Measurements from ENCODE around the gene TPGS2.
"Not testable (repeated sequence)": the region's sequence is repeated elsewhere in the genome, so short reads cannot be mapped to it uniquely, and the experiment has no call there.

DNA sequence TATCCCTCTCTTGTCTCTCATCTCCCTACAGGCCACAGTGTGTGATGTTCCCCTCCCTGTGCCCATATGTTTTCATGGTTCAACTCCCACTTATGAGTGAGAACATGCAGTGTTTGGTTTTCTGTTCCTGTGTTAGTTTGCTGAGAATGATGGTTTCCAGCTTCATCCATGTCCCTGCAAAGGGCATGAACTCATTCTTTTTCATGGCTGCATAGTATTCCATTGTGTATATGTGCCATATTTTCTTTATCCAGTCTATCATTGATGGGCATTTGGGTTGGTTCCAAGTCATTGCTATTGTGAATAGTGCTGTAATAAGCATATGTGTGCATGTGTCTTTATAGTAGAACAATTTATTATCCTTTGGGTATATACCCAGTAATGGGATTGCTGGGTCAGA is 45.0 kb upstream of the TPGS2 start:
- not testable (repeated sequence) for TF ChIP-seq SUZ12 (IDR thresholded peaks at IDR 0.05; ENCODE audit: extremely low read depth, insufficient read depth, insufficient read length); ZNF274 (IDR thresholded peaks at IDR 0.05; ENCODE audit: low read depth, low read length); YY1 (IDR thresholded peaks at IDR 0.05; ENCODE audit: insufficient read depth, insufficient read length)
